ENCODE measurements around the gene TP73. TPM values are rescaled to one million over a fixed set of nuclear protein-coding genes. Genes with fewer than 3 reads are reported as not detected.

Gene TP73
- total and polyA plus RNA-seq, 8 donors = 0.11 to 0.51 (median 0.28) TPM

DNA sequence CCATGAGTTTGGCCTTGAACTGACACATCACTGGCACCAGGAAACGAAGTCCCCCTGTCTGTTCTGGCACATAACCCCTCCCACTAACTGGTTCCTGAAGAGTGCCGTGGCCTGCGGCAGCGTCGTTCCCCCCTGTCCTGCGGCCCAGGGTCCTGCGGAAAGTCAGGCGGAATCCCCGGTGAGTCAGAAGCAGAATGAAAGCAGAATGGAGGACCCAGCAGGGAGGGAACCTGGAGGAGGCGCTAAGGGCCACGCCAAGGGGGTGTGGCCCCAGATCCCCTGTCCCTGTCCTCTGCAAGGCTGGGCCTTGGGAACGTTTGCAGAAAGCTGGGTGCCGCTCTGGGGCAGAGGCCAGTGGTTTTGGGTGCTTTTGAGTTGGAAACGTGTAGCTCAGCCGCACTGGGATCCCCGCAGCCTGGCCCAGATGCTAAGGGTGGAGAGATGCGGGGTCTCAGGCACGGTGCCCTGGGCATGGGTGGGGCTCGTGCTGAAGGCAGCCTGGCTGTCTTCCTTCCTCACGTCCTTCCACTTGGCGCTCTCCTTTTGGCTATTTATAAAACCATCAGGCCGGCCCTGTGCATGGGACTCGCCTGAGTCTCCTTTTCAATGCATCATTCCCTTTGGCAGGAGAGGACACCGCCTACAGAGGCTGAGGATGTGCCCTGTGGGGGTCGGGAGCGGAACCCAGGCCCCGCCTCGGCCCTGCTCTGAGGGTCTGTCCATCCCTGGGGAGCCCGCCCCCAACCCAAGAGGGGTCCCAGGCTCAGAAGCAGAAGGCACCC is 36.2 kb downstream of the TP73 start:
- DNase-seq = no peak
- Histone ChIP-seq H3K27ac (no peak overlapping the region), H3K36me3 (no peaks in the 10 kb centered on the region), H3K9me3 (no peaks in the 10 kb centered on the region), H3K4me3 (no peak overlapping the region), H3K4me1 (no peaks in the 10 kb centered on the region), H3K27me3 (no peaks in the 10 kb centered on the region)
- ATAC-seq = no peak
- WGBS, 2 donors = 66% methylated on average over 27 to 29 of the region's 29 CpGs
- FAIRE-seq = no peak
- TF ChIP-seq, protein P1, sequence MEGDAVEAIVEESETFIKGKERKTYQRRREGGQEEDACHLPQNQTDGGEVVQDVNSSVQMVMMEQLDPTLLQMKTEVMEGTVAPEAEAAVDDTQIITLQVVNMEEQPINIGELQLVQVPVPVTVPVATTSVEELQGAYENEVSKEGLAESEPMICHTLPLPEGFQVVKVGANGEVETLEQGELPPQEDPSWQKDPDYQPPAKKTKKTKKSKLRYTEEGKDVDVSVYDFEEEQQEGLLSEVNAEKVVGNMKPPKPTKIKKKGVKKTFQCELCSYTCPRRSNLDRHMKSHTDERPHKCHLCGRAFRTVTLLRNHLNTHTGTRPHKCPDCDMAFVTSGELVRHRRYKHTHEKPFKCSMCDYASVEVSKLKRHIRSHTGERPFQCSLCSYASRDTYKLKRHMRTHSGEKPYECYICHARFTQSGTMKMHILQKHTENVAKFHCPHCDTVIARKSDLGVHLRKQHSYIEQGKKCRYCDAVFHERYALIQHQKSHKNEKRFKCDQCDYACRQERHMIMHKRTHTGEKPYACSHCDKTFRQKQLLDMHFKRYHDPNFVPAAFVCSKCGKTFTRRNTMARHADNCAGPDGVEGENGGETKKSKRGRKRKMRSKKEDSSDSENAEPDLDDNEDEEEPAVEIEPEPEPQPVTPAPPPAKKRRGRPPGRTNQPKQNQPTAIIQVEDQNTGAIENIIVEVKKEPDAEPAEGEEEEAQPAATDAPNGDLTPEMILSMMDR (IDR thresholded peaks at IDR 0.05) = no peak
- intact Hi-C loops (cut with DNase I) = no loop called here

DNA sequence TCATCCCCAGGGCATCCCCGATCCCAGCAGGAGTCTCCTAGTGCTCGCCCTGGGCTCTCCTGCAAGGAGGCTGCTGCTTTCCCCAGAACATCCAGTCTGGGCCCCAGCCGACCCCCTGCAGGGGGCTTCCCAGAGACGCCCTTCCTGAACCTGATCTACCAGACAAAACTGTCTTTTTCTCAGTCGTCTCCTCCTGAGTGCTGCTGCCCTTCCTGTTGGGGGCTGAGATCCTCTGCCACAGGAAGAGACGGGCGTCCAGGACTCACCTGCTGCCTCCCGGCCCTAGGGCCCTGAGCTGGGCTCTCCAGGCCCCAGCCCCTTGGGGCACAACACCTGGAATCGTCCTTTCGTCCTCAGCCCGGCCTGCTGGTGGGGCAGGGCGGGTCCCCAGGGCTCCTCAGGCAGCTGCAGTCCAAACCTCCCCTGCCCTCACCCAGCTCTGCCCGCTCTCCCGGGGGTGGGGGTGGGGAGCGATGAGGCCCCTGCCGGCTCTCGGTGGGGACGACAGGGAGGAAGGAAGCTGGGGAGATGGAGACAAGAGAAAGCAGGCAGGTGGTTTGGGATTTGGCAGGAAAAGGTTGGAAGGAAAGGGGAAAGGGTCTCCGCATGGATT is 36.9 kb downstream of the TP73 start:
- 68 to 80% methylated on average over 19 of the region's 19 CpGs for WGBS, 2 donors
- no peaks in the 10 kb centered on the region for H3K9me3 ChIP-seq
- H3K4me1 ChIP-seq = no peaks in the 10 kb centered on the region
- ATAC-seq (no peak), DNase-seq (no peak), FAIRE-seq (no peak)
- intact Hi-C loops (cut with DNase I) = no loop called here
- no peaks in the 10 kb centered on the region for H3K36me3 ChIP-seq
- no peak overlapping the region for H3K4me3 ChIP-seq
- H3K27ac ChIP-seq = no peak overlapping the region
- no peaks in the 10 kb centered on the region for H3K27me3 ChIP-seq
- TF ChIP-seq, protein P1 (IDR thresholded peaks at IDR 0.05) = no peak

DNA sequence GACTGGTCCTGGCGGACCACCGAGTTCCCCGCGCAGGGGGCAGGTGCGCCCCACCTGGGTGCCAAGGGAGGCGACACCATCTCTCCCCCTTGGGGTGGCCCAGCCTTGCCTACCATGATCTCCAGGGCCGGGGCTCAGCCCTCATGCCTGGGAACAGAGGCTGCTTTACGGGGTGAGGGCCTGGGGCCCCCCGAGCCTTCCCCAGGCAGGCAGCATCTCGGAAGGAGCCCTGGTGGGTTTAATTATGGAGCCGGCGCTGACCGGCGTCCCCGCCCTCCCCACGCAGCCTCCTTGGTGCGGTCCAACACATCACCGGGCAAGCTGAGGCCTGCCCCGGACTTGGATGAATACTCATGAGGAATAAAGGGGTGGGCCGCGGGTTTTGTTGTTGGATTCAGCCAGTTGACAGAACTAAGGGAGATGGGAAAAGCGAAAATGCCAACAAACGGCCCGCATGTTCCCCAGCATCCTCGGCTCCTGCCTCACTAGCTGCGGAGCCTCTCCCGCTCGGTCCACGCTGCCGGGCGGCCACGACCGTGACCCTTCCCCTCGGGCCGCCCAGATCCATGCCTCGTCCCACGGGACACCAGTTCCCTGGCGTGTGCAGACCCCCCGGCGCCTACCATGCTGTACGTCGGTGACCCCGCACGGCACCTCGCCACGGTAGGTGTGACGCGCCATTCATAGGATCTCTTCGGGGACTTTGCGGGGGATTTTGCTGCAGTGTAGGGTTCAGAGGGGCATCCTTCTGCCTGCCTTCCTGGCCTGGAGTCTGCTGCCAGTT is 38.2 kb downstream of the TP73 start:
- Histone ChIP-seq H3K27me3 (no peaks in the 10 kb centered on the region), H3K9me3 (no peaks in the 10 kb centered on the region), H3K36me3 (no peaks in the 10 kb centered on the region), H3K27ac (no peak overlapping the region), H3K4me3 (no peak overlapping the region), H3K4me1 (no peaks in the 10 kb centered on the region)
- intact Hi-C loops (cut with DNase I) = no loop called here
- no peak for FAIRE-seq
- DNase-seq = no peak
- no peak for ATAC-seq
- TF ChIP-seq, protein P1 (IDR thresholded peaks at IDR 0.05) = no peak
- WGBS, 2 donors = 90 to 94% methylated on average over 50 of the region's 50 CpGs

DNA sequence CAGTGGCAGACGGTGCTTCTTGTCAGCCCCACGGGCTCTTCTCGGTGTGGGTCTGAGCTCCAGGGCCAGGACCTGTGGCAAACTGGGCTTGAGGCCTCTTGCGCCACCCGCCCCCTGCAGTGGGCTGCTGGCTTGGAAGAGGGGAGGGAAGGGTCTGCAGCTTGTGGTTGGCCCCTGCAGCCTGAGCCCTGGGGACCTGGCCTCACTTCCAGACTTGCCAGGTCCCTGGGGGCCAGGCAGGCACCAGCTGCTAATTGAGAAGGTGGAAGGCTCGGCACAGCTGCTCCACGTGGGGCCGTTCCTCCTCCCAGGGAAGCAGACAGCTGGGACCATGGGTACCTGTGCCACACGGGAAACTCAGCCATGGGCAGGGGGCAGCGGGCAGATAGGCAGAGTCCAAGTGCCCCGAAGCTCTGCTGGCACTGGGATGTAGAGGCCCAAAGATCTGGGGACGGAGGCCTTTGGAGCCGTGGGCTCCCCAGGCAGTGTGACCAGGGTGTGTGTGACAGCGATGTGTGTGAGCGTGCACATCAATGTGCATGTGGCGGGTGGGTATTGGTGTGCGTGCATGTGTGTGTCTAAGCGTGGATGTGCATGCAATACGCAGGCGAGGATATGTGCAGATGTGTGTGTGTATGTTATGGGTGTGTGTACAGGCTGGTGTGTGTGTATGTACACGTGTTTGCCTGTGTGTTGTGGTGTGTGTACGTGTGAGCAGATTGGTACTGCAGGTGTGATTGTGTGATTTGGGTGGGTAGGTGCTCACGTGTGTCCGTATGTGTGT is 39.3 kb downstream of the TP73 start:
- 77 to 89% methylated on average over 24 of the region's 24 CpGs for WGBS, 2 donors
- H3K9me3 ChIP-seq = no peaks in the 10 kb centered on the region
- no peaks in the 10 kb centered on the region for H3K27me3 ChIP-seq
- H3K4me1 ChIP-seq = no peaks in the 10 kb centered on the region
- no peak overlapping the region for H3K27ac ChIP-seq
- FAIRE-seq (no peak), DNase-seq (no peak), ATAC-seq (no peak)
- intact Hi-C loops (cut with DNase I) = no loop called here
- TF ChIP-seq, protein P1 (IDR thresholded peaks at IDR 0.05) = no peak
- no peak overlapping the region for H3K4me3 ChIP-seq
- no peaks in the 10 kb centered on the region for H3K36me3 ChIP-seq
